ENCODE results near the gene SDR42E2. TPM values are rescaled to one million over a fixed set of nuclear protein-coding genes. Genes with fewer than 3 reads are reported as not detected.

Gene SDR42E2
- total and polyA plus RNA-seq, 2 of the 8 experiments (the other 6 are each of a cell fraction or from before 2014, with no cell fraction given) = 0.08 TPM; not detected in 1

DNA sequence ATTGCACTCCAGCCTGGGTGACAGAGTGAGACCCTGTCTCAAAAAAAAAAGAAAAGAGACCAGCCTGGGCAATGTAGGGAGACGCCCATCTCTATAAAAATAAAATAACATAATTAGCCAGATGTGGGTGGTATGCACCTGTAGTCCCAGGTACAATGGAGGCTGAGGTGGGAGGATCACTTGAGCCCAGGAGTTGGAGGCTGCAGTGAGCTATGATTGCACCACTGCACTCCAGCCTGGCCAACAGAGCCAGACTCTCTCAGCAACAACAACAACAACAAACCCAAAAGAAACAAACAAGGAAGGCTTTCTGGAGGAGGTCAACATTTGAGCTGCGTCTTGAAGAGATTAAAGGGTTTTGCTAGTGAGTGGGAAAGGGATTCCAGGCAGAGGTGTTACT lies 52.1 kb downstream of the SDR42E2 start:
- Histone ChIP-seq H2BK12ac (ENCODE audit: low read depth, low read length) (no peak overlapping the region), H2BK20ac (ENCODE audit: low read length) (no peak overlapping the region), H4K91ac (replicated peaks; ENCODE audit: insufficient read length, low read length) (no peak overlapping the region), H3K27ac (ENCODE audit: low read depth, low read length) (no peak overlapping the region), H3K79me1 (ENCODE audit: low read depth, low read length) (peaks cover 5% of the 10 kb centered on the region; the same call in 1 of the 2 replicates), H3K4me3 (ENCODE audit: extremely low read depth in 1 of 4, insufficient read depth in 2 of 4, low read depth in 3 of 4, low read length in 4 of 4) (no peak overlapping the region), H3K14ac (ENCODE audit: insufficient read length) (no peak overlapping the region), H3K9me3 (ENCODE audit: insufficient read depth in 2 of 2, low read depth in 1 of 2, low read length in 1 of 2) (peaks cover 0 to 6% of the 10 kb centered on the region in 2 experiments; a peak in 1 of 4 replicates), H3K4ac (replicated peaks; ENCODE audit: insufficient read length, low read depth, low read length) (no peak overlapping the region), H3K23ac (ENCODE audit: insufficient read length) (no peak overlapping the region), H3K27me3 (replicated peaks in 1 of 4; ENCODE audit: control insufficient read depth in 3 of 4, extremely low read depth in 1 of 4, insufficient read depth in 3 of 4, low read length in 3 of 4) (no peaks in the 10 kb centered on the region), H2BK120ac (replicated peaks; ENCODE audit: low read depth, low read length) (no peak overlapping the region), H3K4me2 (ENCODE audit: insufficient read depth in 1 of 2, low read depth in 2 of 2, low read length in 2 of 2) (no peak overlapping the region), H3K9ac (replicated peaks in 1 of 4; ENCODE audit: extremely low read depth in 1 of 4, low read depth in 3 of 4, low read length in 3 of 4) (no peak overlapping the region), H3K36me3 (ENCODE audit: control insufficient read depth in 2 of 4, insufficient read depth in 4 of 4, low read length in 3 of 4) (no peaks in the 10 kb centered on the region; a peak in 1 of 8 replicates), H2AFZ (ENCODE audit: low read length) (no peak overlapping the region), H3K18ac (ENCODE audit: extremely low read depth, low read length) (no peak overlapping the region), H2BK15ac (ENCODE audit: low read length) (no peak overlapping the region), H3K56ac (replicated peaks; ENCODE audit: insufficient read length, low read depth, low read length) (no peak overlapping the region), H4K5ac (ENCODE audit: insufficient read length, low read depth, low read length) (no peak overlapping the region), H4K20me1 (replicated peaks in 1 of 2; ENCODE audit: control insufficient read depth in 1 of 2, insufficient read depth in 2 of 2, low read length in 2 of 2) (peaks cover 0 to 1% of the 10 kb centered on the region in 2 experiments), H3K23me2 (ENCODE audit: low read depth, low read length) (no peaks in the 10 kb centered on the region), H3K4me1 (replicated peaks in 1 of 4; ENCODE audit: control insufficient read depth in 3 of 4, insufficient read depth in 4 of 4, low read length in 3 of 4) (no peaks in the 10 kb centered on the region), H2BK5ac (ENCODE audit: low read depth, low read length) (no peak overlapping the region), H3K79me2 (ENCODE audit: control insufficient read depth in 1 of 2, insufficient read depth in 2 of 2, low read length in 2 of 2) (peaks cover 0 to 30% of the 10 kb centered on the region in 2 experiments; a peak in 2 of 4 replicates), H2AK5ac (ENCODE audit: low read depth, low read length) (no peak overlapping the region), H4K8ac (ENCODE audit: extremely low read depth, insufficient read depth, low read length) (no peak overlapping the region)
- ChIA-PET CTCF (ENCODE audit: partially characterized antibody) (interaction anchor here (0.6 to 11.1 kb wide), 2 partner anchors 11 to 666 kb away, joined by 3 to 66 read pairs; no protein-coding TSS in a partner anchor), POLR2A (ENCODE audit: partially characterized antibody) (interaction anchor here (2.1 kb wide), 1 partner anchor 8 kb away, joined by 10 read pairs; the partner anchor contains the start of gene EEF2K)
- 95% methylated on average over 2 of the region's 2 CpGs; no CpG with 5 or more reads in 1 of the 2 experiments for WGBS, 2 experiments (ENCODE audit: extremely low coverage in 1 of 2, insufficient coverage in 1 of 2, insufficient read length in 1 of 2, insufficient replicate concordance in 2 of 2, low coverage in 1 of 2, low lambda C conversion rate in 2 of 2, missing lambda C conversion rate in 1 of 2)
- TF ChIP-seq, protein P1, sequence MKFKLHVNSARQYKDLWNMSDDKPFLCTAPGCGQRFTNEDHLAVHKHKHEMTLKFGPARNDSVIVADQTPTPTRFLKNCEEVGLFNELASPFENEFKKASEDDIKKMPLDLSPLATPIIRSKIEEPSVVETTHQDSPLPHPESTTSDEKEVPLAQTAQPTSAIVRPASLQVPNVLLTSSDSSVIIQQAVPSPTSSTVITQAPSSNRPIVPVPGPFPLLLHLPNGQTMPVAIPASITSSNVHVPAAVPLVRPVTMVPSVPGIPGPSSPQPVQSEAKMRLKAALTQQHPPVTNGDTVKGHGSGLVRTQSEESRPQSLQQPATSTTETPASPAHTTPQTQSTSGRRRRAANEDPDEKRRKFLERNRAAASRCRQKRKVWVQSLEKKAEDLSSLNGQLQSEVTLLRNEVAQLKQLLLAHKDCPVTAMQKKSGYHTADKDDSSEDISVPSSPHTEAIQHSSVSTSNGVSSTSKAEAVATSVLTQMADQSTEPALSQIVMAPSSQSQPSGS (IDR thresholded peaks at IDR 0.05; ENCODE audit: low read length) = no peak
- TF ChIP-seq PHF8 (conservative IDR thresholded peaks at IDR 0.05; ENCODE audit: low read depth, low read length) (no peak), YY1 (IDR thresholded peaks at IDR 0.05; ENCODE audit: low read depth, low read length) (no peak), TCF12 (IDR thresholded peaks at IDR 0.05; ENCODE audit: low read depth, low read length) (no peak), BCL11A (IDR thresholded peaks at IDR 0.05; ENCODE audit: low read depth in 2 of 2, low read length in 2 of 2) (no peak)
- DNase-seq (ENCODE audit: low read depth in 1 of 2, low spot score in 2 of 2) (no peak), FAIRE-seq (no peak)
